WTC11 (cell line): ENCODE results near the gene ZNF740. TPM values are rescaled to one million over a fixed set of nuclear protein-coding genes. Genes with fewer than 3 reads are reported as not detected.

ENCODE experiments used
- ATAC-seq: fragments of 200-7000 bp; cut with Tn5 transposase; 2 replicates; pipeline ENCODE4 v1.10.0; 2021; ENCODE audit warnings: mild to moderate bottlenecking, moderate library complexity
- CTCF ChIA-PET: fragments of 300-600 bp; sonication (Branson Sonifier 250); formaldehyde crosslinking; loops from one replicate; lab custom pipeline; 2021; ENCODE audit warnings: antibody characterized with exemption; lab: Charles Lee
- POLR2A ChIA-PET: fragments of 350-600 bp; sonication (Branson Sonifier 250); formaldehyde crosslinking; loops from one replicate; lab custom pipeline; 2021; ENCODE audit warnings: antibody characterized with exemption; lab: Charles Lee
- DNase-seq: peaks from one replicate; pipeline ENCODE4 v3.0.0; 2021; ENCODE audit warnings: low spot score
- H3K27ac Mint-ChIP-seq: 2 replicates; pipeline ENCODE4 v1.8.0; 2021; ENCODE audit warnings: mixed read lengths
- H3K27me3 Mint-ChIP-seq: 2 replicates; pipeline ENCODE4 v1.8.0; 2021; ENCODE audit warnings: low read depth, mild to moderate bottlenecking, moderate library complexity, mixed read lengths
- H3K36me3 Mint-ChIP-seq: 2 replicates; pipeline ENCODE4 v1.8.0; 2021; ENCODE audit warnings: mixed read lengths
- H3K4me1 Mint-ChIP-seq: 2 replicates; pipeline ENCODE4 v1.8.0; 2022; ENCODE audit warnings: mixed read lengths
- H3K4me3 Mint-ChIP-seq: 2 replicates; pipeline ENCODE4 v1.8.0; 2021; ENCODE audit warnings: mild to moderate bottlenecking, moderate library complexity, mixed read lengths
- H3K9me3 Mint-ChIP-seq: 2 replicates; pipeline ENCODE4 v1.8.0; 2021; ENCODE audit warnings: mixed read lengths
- ARID4B ChIP-seq: sonication (generic); formaldehyde crosslinking; IDR thresholded peaks from 2 replicates; pipeline ENCODE4 v1.8.0; 2023; ENCODE audit warnings: missing genetic modification reagents, mild to moderate bottlenecking, borderline replicate concordance
- ATF1 ChIP-seq: sonication (generic); formaldehyde crosslinking; IDR thresholded peaks from 2 replicates; pipeline ENCODE4 v1.8.1; 2023; ENCODE audit warnings: mild to moderate bottlenecking, moderate library complexity, missing genetic modification reagents
- ATF3 ChIP-seq: sonication (generic); formaldehyde crosslinking; conservative IDR thresholded peaks from 2 replicates; pipeline ENCODE4 v1.8.1; 2022; ENCODE audit warnings: mild to moderate bottlenecking, missing genetic modification reagents
- ATF6 ChIP-seq: sonication (generic); formaldehyde crosslinking; IDR thresholded peaks from 2 replicates; pipeline ENCODE4 v1.8.1; 2023; ENCODE audit warnings: mild to moderate bottlenecking, missing genetic modification reagents
- CBFB ChIP-seq: sonication (generic); formaldehyde crosslinking; IDR thresholded peaks from 2 replicates; pipeline ENCODE4 v1.8.1; 2022; ENCODE audit warnings: mild to moderate bottlenecking, low read depth, missing genetic modification reagents
- FOXJ3 ChIP-seq: sonication (generic); formaldehyde crosslinking; IDR thresholded peaks from 2 replicates; pipeline ENCODE4 v1.9.0; 2021; ENCODE audit warnings: missing genetic modification reagents, mild to moderate bottlenecking, borderline replicate concordance
- HMGA2 ChIP-seq: fragments of 250-450 bp; sonication (Bioruptor Pico); IDR thresholded peaks from 2 replicates; pipeline ENCODE4 v1.4.0; 2021; ENCODE audit warnings: mild to moderate bottlenecking, moderate library complexity
- JAZF1 ChIP-seq: fragments of 250-450 bp; sonication (Bioruptor Pico); IDR thresholded peaks from 2 replicates; pipeline ENCODE4 v1.9.0; 2021; ENCODE audit warnings: moderate library complexity, mild to moderate bottlenecking, inconsistent platforms
- JUN ChIP-seq: sonication (generic); formaldehyde crosslinking; IDR thresholded peaks from 2 replicates; pipeline ENCODE4 v1.8.0; 2023; ENCODE audit warnings: mild to moderate bottlenecking, missing genetic modification reagents
- MAX ChIP-seq: sonication (generic); formaldehyde crosslinking; IDR thresholded peaks from 2 replicates; pipeline ENCODE4 v1.8.0; 2022; ENCODE audit warnings: mild to moderate bottlenecking, missing genetic modification reagents
- MYBL2 ChIP-seq: sonication (generic); formaldehyde crosslinking; IDR thresholded peaks from 2 replicates; pipeline ENCODE4 v1.8.1; 2023; ENCODE audit warnings: mild to moderate bottlenecking, moderate library complexity, missing genetic modification reagents
- NFE2L1 ChIP-seq: sonication (generic); formaldehyde crosslinking; IDR thresholded peaks from 2 replicates; pipeline ENCODE4 v1.8.1; 2023; ENCODE audit warnings: missing genetic modification reagents
- NR2C2 ChIP-seq: sonication (generic); formaldehyde crosslinking; IDR thresholded peaks from 2 replicates; pipeline ENCODE4 v1.8.0; 2022; ENCODE audit warnings: mild to moderate bottlenecking, missing genetic modification reagents
- NR3C1 ChIP-seq: sonication (generic); formaldehyde crosslinking; conservative IDR thresholded peaks from 2 replicates; pipeline ENCODE4 v1.8.1; 2023; ENCODE audit warnings: low read depth, mild to moderate bottlenecking, missing genetic modification reagents
- PREB ChIP-seq: sonication (generic); formaldehyde crosslinking; IDR thresholded peaks from 2 replicates; pipeline ENCODE4 v1.8.1; 2022; ENCODE audit warnings: mild to moderate bottlenecking, missing genetic modification reagents, moderate library complexity, borderline replicate concordance
- RELA ChIP-seq: sonication (generic); formaldehyde crosslinking; IDR thresholded peaks from 2 replicates; pipeline ENCODE4 v1.8.1; 2022; ENCODE audit warnings: missing genetic modification reagents, mild to moderate bottlenecking, borderline replicate concordance
- SMAD3 ChIP-seq: sonication (generic); formaldehyde crosslinking; IDR thresholded peaks from 2 replicates; pipeline ENCODE4 v1.8.0; 2022; ENCODE audit warnings: missing genetic modification reagents, mild to moderate bottlenecking, borderline replicate concordance
- TEAD1 ChIP-seq: sonication (generic); formaldehyde crosslinking; IDR thresholded peaks from 2 replicates; pipeline ENCODE4 v1.8.0; 2022; ENCODE audit warnings: mild to moderate bottlenecking, missing genetic modification reagents
- TP53 ChIP-seq: sonication (generic); formaldehyde crosslinking; IDR thresholded peaks from 2 replicates; pipeline ENCODE4 v1.8.1; 2023; ENCODE audit warnings: mild to moderate bottlenecking, missing genetic modification reagents
- USF1 ChIP-seq: sonication (generic); formaldehyde crosslinking; IDR thresholded peaks from 2 replicates; pipeline ENCODE4 v1.8.0; 2022; ENCODE audit warnings: mild to moderate bottlenecking, missing genetic modification reagents
- ZNF219 ChIP-seq: sonication (generic); formaldehyde crosslinking; IDR thresholded peaks from 2 replicates; pipeline ENCODE4 v1.8.0; 2023; ENCODE audit warnings: missing genetic modification reagents, mild to moderate bottlenecking, borderline replicate concordance
- ZNF263 ChIP-seq: sonication (generic); formaldehyde crosslinking; IDR thresholded peaks from 2 replicates; pipeline ENCODE4 v1.8.1; 2022; ENCODE audit warnings: low read depth, mild to moderate bottlenecking, moderate library complexity, missing genetic modification reagents
- ZNF317 ChIP-seq: sonication (generic); formaldehyde crosslinking; IDR thresholded peaks from 2 replicates; pipeline ENCODE4 v1.8.1; 2023; ENCODE audit warnings: low read depth, mild to moderate bottlenecking, moderate library complexity, missing genetic modification reagents, borderline replicate concordance
- ZNF416 ChIP-seq: fragments of 250-450 bp; sonication (Bioruptor Pico); IDR thresholded peaks from 2 replicates; pipeline ENCODE4 v1.9.0; 2021; ENCODE audit warnings: mild to moderate bottlenecking, inconsistent platforms
- total RNA-seq: library from RNA; stranded (reverse); gene quantifications from 3 replicates; pipeline ENCODE4 v1.2.3, GENCODE V29; 2021

The ZNF740 gene
- total RNA-seq, 1 experiment from 2014 or later = 26.6 TPM

GRCh38 chr12:53208435-53208834, 27.9 kb downstream of the ZNF740 start:
- H3K27me3 Mint-ChIP-seq = peaks cover 19% of the 10 kb centered on the region; the same call in 1 of the 2 replicates
- DNase-seq (no peak), ATAC-seq (no peak)
- no peak overlapping the region for H3K27ac Mint-ChIP-seq
- peaks cover 19% of the 10 kb centered on the region for H3K36me3 Mint-ChIP-seq
- CTCF ChIA-PET = interaction anchor here (0.6 to 12.2 kb wide), 8 partner anchors 11 to 143 kb away, joined by 3 to 333 read pairs (median 4); partner anchors contain the start of gene ESPL1
- POLR2A ChIA-PET = no interaction called here
- peaks cover 15% of the 10 kb centered on the region for H3K4me1 Mint-ChIP-seq
- H3K9me3 Mint-ChIP-seq = no peaks in the 10 kb centered on the region
- TF ChIP-seq NR2C2 (CRISPR knock-in tag) (no peak), SMAD3 (CRISPR knock-in tag) (no peak), HMGA2 (CRISPR knock-in tag) (no peak), FOXJ3 (CRISPR knock-in tag) (no peak), ZNF317 (CRISPR knock-in tag) (no peak), ARID4B (no peak), TEAD1 (CRISPR knock-in tag) (no peak), ATF6 (CRISPR knock-in tag) (no peak), MYBL2 (CRISPR knock-in tag) (no peak), ZNF219 (CRISPR knock-in tag) (no peak), TP53 (CRISPR knock-in tag) (no peak)
- no peak overlapping the region for H3K4me3 Mint-ChIP-seq

- H3K27me3 Mint-ChIP-seq = peaks cover 19% of the 10 kb centered on the region; the same call in 1 of the 2 replicates
- H3K4me1 Mint-ChIP-seq = peaks cover 21% of the 10 kb centered on the region
- TF ChIP-seq CBFB (CRISPR knock-in tag) = no peak
- no peak for TF ChIP-seq NR3C1 (CRISPR knock-in tag)
- no peak for TF ChIP-seq JUN (CRISPR knock-in tag)
- TF ChIP-seq ATF1 (CRISPR knock-in tag) = no peak
- no peak for TF ChIP-seq JAZF1
- TF ChIP-seq ZNF416 (CRISPR knock-in tag) = no peak
- no peak for TF ChIP-seq USF1 (CRISPR knock-in tag)
- no peak for TF ChIP-seq SMAD3 (CRISPR knock-in tag)
- no peak for TF ChIP-seq FOXJ3 (CRISPR knock-in tag)
- no peak for TF ChIP-seq MAX
- no peak for TF ChIP-seq ATF3 (CRISPR knock-in tag)
- no peak for TF ChIP-seq RELA (CRISPR knock-in tag)
- TF ChIP-seq NFE2L1 (CRISPR knock-in tag) = no peak
- TF ChIP-seq ZNF317 (CRISPR knock-in tag) = no peak
- TF ChIP-seq ZNF263 = no peak
- no peak for TF ChIP-seq PREB (CRISPR knock-in tag)
- DNase-seq (no peak), ATAC-seq (no peak)
- peaks cover 22% of the 10 kb centered on the region for H3K36me3 Mint-ChIP-seq
- ChIA-PET POLR2A (no interaction called here), CTCF (interaction anchor here (0.8 to 12.2 kb wide), 8 partner anchors 11 to 143 kb away, joined by 3 to 333 read pairs (median 4); partner anchors contain the start of gene ESPL1)
- H3K9me3 Mint-ChIP-seq = no peaks in the 10 kb centered on the region
- no peak overlapping the region for H3K4me3 Mint-ChIP-seq
- no peak overlapping the region for H3K27ac Mint-ChIP-seq
These were observed 28.4 kb downstream of the ZNF740 start for GRCh38 chr12:53208877-53209463.
